GM12892 (cell line): ENCODE results near the gene ACER1.

ENCODE experiments used
- POLR2AphosphoS5 ChIP-seq: IDR thresholded peaks from 2 replicates; pipeline ENCODE4 v1.6.1; 2011; ENCODE audit warnings: low read depth, low read length, control low read depth
- TAF1 ChIP-seq: IDR thresholded peaks from 2 replicates; pipeline ENCODE4 v1.6.1; 2011; ENCODE audit warnings: low read depth, mild to moderate bottlenecking, control low read depth, low read length, borderline replicate concordance

DNA sequence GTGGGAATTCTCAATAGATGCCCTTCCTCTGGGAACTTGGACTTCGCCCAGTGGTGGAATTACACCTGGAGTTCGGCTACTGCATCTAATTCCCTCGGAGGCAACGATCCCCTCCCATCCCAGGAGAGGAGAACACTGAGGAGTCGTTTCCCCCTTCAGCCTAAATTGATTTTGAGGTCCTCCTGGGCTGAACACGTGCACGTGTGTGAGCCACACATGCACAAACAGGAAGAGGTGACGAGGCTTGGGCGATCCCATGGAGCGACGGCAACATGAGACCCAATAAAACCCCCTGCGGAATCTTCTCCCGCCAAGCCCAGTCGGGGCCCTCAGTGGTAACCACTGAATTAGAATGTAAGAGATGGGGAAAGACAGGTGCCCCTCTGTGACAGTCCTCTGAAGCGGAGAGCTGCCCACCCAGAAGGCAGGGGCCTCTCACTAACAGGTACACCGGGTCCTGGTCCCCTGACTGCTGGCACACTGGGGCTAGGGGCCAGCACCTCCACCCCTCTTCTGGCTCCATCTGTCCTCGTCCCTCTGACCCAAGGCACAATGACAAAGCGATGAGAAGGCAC lies 58.2 kb downstream of the ACER1 start:
- no peak for TF ChIP-seq TAF1
- no peak for TF ChIP-seq POLR2AphosphoS5
